DMS79 (cell line): ENCODE data around the gene APOM.

Experiments
- DNase-seq: peaks from one replicate; lab custom pipeline; 2025; lab: John Stamatoyannopoulos, UW

APOM gene

GRCh38 chr6:31658158-31658688 lies 2.5 kb downstream of the APOM start:
- DNase-seq: no peak

GRCh38 chr6:31658983-31659648 lies 3.4 kb downstream of the APOM start:
- DNase-seq: no peak

- no peak for DNase-seq
Measured at GRCh38 chr6:31659649-31660380, 4.1 kb downstream of the APOM start.

- DNase-seq: peak; percentile 62
Measured at GRCh38 chr6:31660381-31661261, 4.9 kb downstream of the APOM start, which contains the start of gene C6orf47. Gene C6orf47 (minus strand): TSS chr6:31660778. CDS start chr6:31659947, 831 bp downstream.

GRCh38 chr6:31661262-31662123 lies 5.8 kb downstream of the APOM start:
- DNase-seq: no peak

GRCh38 chr6:31662124-31662723 lies 6.5 kb downstream of the APOM start:
- no peak for DNase-seq

GRCh38 chr6:31663126-31663960 lies 7.6 kb downstream of the APOM start:
- DNase-seq: no peak

- peak; percentile 9 for DNase-seq
Measured at GRCh38 chr6:31663961-31664789, 8.5 kb downstream of the APOM start.

- DNase-seq: peak; percentile 93
Measured at GRCh38 chr6:31664790-31665500, 9.3 kb downstream of the APOM start, which contains the start of gene GPANK1. Gene GPANK1 (minus strand): TSS chr6:31664997. CDS start chr6:31664478, 519 bp downstream.

- DNase-seq: peak; percentile 95
Measured at GRCh38 chr6:31665501-31666336, 10.0 kb downstream of the APOM start, which contains the start of gene CSNK2B. Gene CSNK2B (plus strand): TSS chr6:31666080. CDS start chr6:31666832, 752 bp downstream.

- no peak for DNase-seq
Measured at GRCh38 chr6:31666337-31666965, 10.8 kb downstream of the APOM start.

GRCh38 chr6:31669676-31670075 lies 14.0 kb downstream of the APOM start, which contains the start of gene LY6G5B:
Gene LY6G5B (plus strand): TSS chr6:31669976. CDS start chr6:31670951, 975 bp downstream.
- no peak for DNase-seq

GRCh38 chr6:31676322-31676903 lies 20.7 kb downstream of the APOM start:
- no peak for DNase-seq

GRCh38 chr6:31676904-31677303 lies 21.2 kb downstream of the APOM start:
- no peak for DNase-seq

- DNase-seq: no peak
Measured at GRCh38 chr6:31677955-31678354, 22.3 kb downstream of the APOM start.
